ENCODE results near the gene ATF6.
A peak's percentile ranks its signal among the peaks of the same experiment; 100 is the strongest.
"Not testable (repeated sequence)": the region's sequence is repeated elsewhere in the genome, so short reads cannot be mapped to it uniquely, and the experiment has no call there.

The ATF6 gene

GRCh38 chr1:161803181-161803580 is 37.1 kb downstream of the ATF6 start:
- H3K27me3 ChIP-seq (replicated peaks) = no peaks in the 10 kb centered on the region
- H3K4me3 ChIP-seq (ENCODE audit: low read depth, low read length) = no peak overlapping the region
- in situ Hi-C loops (cut with HindIII; ENCODE audit: low pct_ligation_motif_present, low sequenced_read_pairs) = no loop called here
- DNase-seq = no peak
- H3K36me3 ChIP-seq (replicated peaks) = no peaks in the 10 kb centered on the region
- no peak overlapping the region for H3K27ac ChIP-seq
- TF ChIP-seq CTCF (IDR thresholded peaks at IDR 0.05; ENCODE audit: low read depth, low read length, missing control alignments) = no peak

GRCh38 chr1:161805399-161806197 is 39.5 kb downstream of the ATF6 start:
- Histone ChIP-seq H3K27ac (no peak overlapping the region), H3K27me3 (replicated peaks) (no peaks in the 10 kb centered on the region), H3K36me3 (replicated peaks) (no peaks in the 10 kb centered on the region), H3K4me3 (ENCODE audit: low read depth, low read length) (no peak overlapping the region)
- DNase-seq = no peak
- in situ Hi-C loops (cut with HindIII; ENCODE audit: low pct_ligation_motif_present, low sequenced_read_pairs) = no loop called here
- TF ChIP-seq CTCF (IDR thresholded peaks at IDR 0.05; ENCODE audit: low read depth, low read length, missing control alignments) = no peak

- H3K4me3 ChIP-seq (ENCODE audit: low read depth, low read length); DNase-seq; H3K27ac ChIP-seq; H3K27me3 ChIP-seq (replicated peaks); in situ Hi-C loops (cut with HindIII; ENCODE audit: low pct_ligation_motif_present, low sequenced_read_pairs); H3K36me3 ChIP-seq (replicated peaks): not testable (repeated sequence)
Measured at GRCh38 chr1:161809202-161809601, 43.1 kb downstream of the ATF6 start.

GRCh38 chr1:161809656-161810055 is 43.5 kb downstream of the ATF6 start:
- H3K27me3 ChIP-seq (replicated peaks); in situ Hi-C loops (cut with HindIII; ENCODE audit: low pct_ligation_motif_present, low sequenced_read_pairs); H3K27ac ChIP-seq; DNase-seq; H3K4me3 ChIP-seq (ENCODE audit: low read depth, low read length); H3K36me3 ChIP-seq (replicated peaks): not testable (repeated sequence)

- DNase-seq = no peak
- no peak overlapping the region for H3K27ac ChIP-seq
- no peak overlapping the region for H3K4me3 ChIP-seq (ENCODE audit: low read depth, low read length)
- H3K27me3 ChIP-seq (replicated peaks) = no peaks in the 10 kb centered on the region
- in situ Hi-C loops (cut with HindIII; ENCODE audit: low pct_ligation_motif_present, low sequenced_read_pairs) = no loop called here
- no peaks in the 10 kb centered on the region for H3K36me3 ChIP-seq (replicated peaks)
- no peak for TF ChIP-seq CTCF (IDR thresholded peaks at IDR 0.05; ENCODE audit: low read depth, low read length, missing control alignments)
Measured at GRCh38 chr1:161810780-161811179, 44.7 kb downstream of the ATF6 start.

GRCh38 chr1:161816201-161816600 is 50.1 kb downstream of the ATF6 start:
- Histone ChIP-seq H3K4me3 (ENCODE audit: low read depth, low read length) (no peak overlapping the region), H3K27ac (no peak overlapping the region), H3K36me3 (replicated peaks) (no peaks in the 10 kb centered on the region), H3K27me3 (replicated peaks) (no peaks in the 10 kb centered on the region)
- peak; percentile 20 for DNase-seq
- in situ Hi-C loops (cut with HindIII; ENCODE audit: low pct_ligation_motif_present, low sequenced_read_pairs) = no loop called here
- TF ChIP-seq CTCF (IDR thresholded peaks at IDR 0.05; ENCODE audit: low read depth, low read length, missing control alignments) = no peak

GRCh38 chr1:161817176-161817730 is 51.1 kb downstream of the ATF6 start:
- DNase-seq = no peak
- TF ChIP-seq CTCF (IDR thresholded peaks at IDR 0.05; ENCODE audit: low read depth, low read length, missing control alignments) = no peak
- no peak overlapping the region for H3K27ac ChIP-seq
- no peaks in the 10 kb centered on the region for H3K36me3 ChIP-seq (replicated peaks)
- H3K4me3 ChIP-seq (ENCODE audit: low read depth, low read length) = no peak overlapping the region
- in situ Hi-C loops (cut with HindIII; ENCODE audit: low pct_ligation_motif_present, low sequenced_read_pairs) = no loop called here
- no peaks in the 10 kb centered on the region for H3K27me3 ChIP-seq (replicated peaks)
